ENCODE results near the gene ISG20. TPM values are rescaled to one million over a fixed set of nuclear protein-coding genes. Genes with fewer than 3 reads are reported as not detected.

Gene ISG20
- total and polyA plus RNA-seq, 4 donors: 6.8 to 36.5 (median 14.3) TPM

GRCh38 chr15:88644741-88645140, 5.9 kb downstream of the ISG20 start:
- WGBS: 90% methylated on average over 9 of the region's 9 CpGs
- no peaks in the 10 kb centered on the region for H3K36me3 ChIP-seq (ENCODE audit: control insufficient read depth in 4 of 4, insufficient read depth in 3 of 4, low read depth in 1 of 4, low read length in 3 of 4)
- H3K4me3 ChIP-seq (ENCODE audit: low read depth in 1 of 3, low read length in 3 of 3): no peak overlapping the region
- no peak for DNase-seq (ENCODE audit: low spot score)
- peaks cover 13 to 30% (median 23%) of the 10 kb centered on the region in 4 donors for H3K4me1 ChIP-seq (ENCODE audit: control insufficient read depth in 4 of 4, insufficient read depth in 4 of 4, low read length in 3 of 4)
- no peak overlapping the region for H3K9ac ChIP-seq (ENCODE audit: low read depth in 1 of 2, low read length in 2 of 2)
- H3K27ac ChIP-seq (ENCODE audit: low read depth in 1 of 2, low read length in 2 of 2): no peak overlapping the region
- no peak for TF ChIP-seq ATF3 (IDR thresholded peaks at IDR 0.05)
- H3K9me3 ChIP-seq (ENCODE audit: control insufficient read depth in 4 of 4, low read length in 3 of 4): no peaks in the 10 kb centered on the region
- no peaks in the 10 kb centered on the region for H3K27me3 ChIP-seq (ENCODE audit: control insufficient read depth in 4 of 4, insufficient read depth in 4 of 4, low read length in 3 of 4)

GRCh38 chr15:88645171-88646087, 6.6 kb downstream of the ISG20 start:
- Histone ChIP-seq H3K27me3 (ENCODE audit: control insufficient read depth in 4 of 4, insufficient read depth in 4 of 4, low read length in 3 of 4) (no peaks in the 10 kb centered on the region), H3K36me3 (ENCODE audit: control insufficient read depth in 4 of 4, insufficient read depth in 3 of 4, low read depth in 1 of 4, low read length in 3 of 4) (no peaks in the 10 kb centered on the region), H3K27ac (ENCODE audit: low read depth in 1 of 2, low read length in 2 of 2) (no peak overlapping the region), H3K4me3 (ENCODE audit: low read depth in 1 of 3, low read length in 3 of 3) (no peak overlapping the region), H3K4me1 (ENCODE audit: control insufficient read depth in 4 of 4, insufficient read depth in 4 of 4, low read length in 3 of 4) (peaks cover 9 to 24% (median 20%) of the 10 kb centered on the region in 4 donors), H3K9ac (ENCODE audit: low read depth in 1 of 2, low read length in 2 of 2) (no peak overlapping the region), H3K9me3 (ENCODE audit: control insufficient read depth in 4 of 4, low read length in 3 of 4) (no peaks in the 10 kb centered on the region)
- no peak for DNase-seq (ENCODE audit: low spot score)
- 97% methylated on average over 14 of the region's 14 CpGs for WGBS
- no peak for TF ChIP-seq RAD21 (IDR thresholded peaks at IDR 0.05)
- TF ChIP-seq ZBTB33 (IDR thresholded peaks at IDR 0.05): no peak
- TF ChIP-seq ATF3 (IDR thresholded peaks at IDR 0.05): no peak

DNA sequence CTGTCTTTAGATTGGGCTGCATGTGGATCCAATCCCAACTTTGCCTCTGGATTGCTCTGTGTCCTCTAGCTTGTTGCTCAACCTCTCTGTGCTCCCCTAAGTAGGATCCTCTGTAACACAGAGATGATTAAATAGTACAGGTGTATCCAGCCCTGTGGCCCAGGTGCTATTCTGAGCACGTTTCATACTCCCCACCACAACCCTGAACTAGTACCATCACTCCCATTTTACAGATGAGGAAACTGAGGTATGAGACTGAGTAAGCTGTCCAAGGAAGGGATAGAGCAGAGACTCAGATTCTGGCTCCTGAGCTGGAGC, 7.2 kb downstream of the ISG20 start:
- TF ChIP-seq GABPA (IDR thresholded peaks at IDR 0.05 in 1 of 2, conservative IDR thresholded peaks at IDR 0.05 in 1 of 2): no peak
- no peaks in the 10 kb centered on the region for H3K9me3 ChIP-seq (ENCODE audit: control insufficient read depth in 4 of 4, low read length in 3 of 4)
- DNase-seq (ENCODE audit: low spot score): no peak
- H3K9ac ChIP-seq (ENCODE audit: low read depth in 1 of 2, low read length in 2 of 2): no peak overlapping the region
- H3K36me3 ChIP-seq (ENCODE audit: control insufficient read depth in 4 of 4, insufficient read depth in 3 of 4, low read depth in 1 of 4, low read length in 3 of 4): no peaks in the 10 kb centered on the region
- 94% methylated on average over 1 of the region's 1 CpG for WGBS
- H3K4me3 ChIP-seq (ENCODE audit: low read depth in 1 of 3, low read length in 3 of 3): no peak overlapping the region
- no peaks in the 10 kb centered on the region for H3K27me3 ChIP-seq (ENCODE audit: control insufficient read depth in 4 of 4, insufficient read depth in 4 of 4, low read length in 3 of 4)
- H3K4me1 ChIP-seq (ENCODE audit: control insufficient read depth in 4 of 4, insufficient read depth in 4 of 4, low read length in 3 of 4): peaks cover 9 to 24% (median 20%) of the 10 kb centered on the region in 4 donors
- H3K27ac ChIP-seq (ENCODE audit: low read depth in 1 of 2, low read length in 2 of 2): no peak overlapping the region

DNA sequence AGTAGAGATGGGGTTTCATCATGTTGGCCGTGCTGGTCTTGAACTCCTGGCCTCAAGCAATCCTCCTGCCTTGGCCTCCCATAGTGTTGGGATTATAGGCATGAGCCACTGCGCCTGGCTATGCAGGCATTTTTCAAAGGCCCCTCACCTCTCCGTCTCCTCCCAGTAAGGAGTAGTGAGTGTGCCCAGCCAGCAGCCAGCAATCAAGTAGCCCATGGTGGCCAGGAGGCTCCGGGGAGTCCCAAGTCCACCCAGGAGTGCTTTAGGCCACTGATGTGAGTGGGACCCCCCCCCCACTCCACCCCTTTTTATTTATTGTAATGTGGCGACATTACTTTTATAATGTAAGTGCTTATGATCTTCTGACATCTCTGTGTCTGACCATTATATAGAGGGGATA, 8.1 kb downstream of the ISG20 start:
- peaks cover 9 to 24% (median 20%) of the 10 kb centered on the region in 4 donors for H3K4me1 ChIP-seq (ENCODE audit: control insufficient read depth in 4 of 4, insufficient read depth in 4 of 4, low read length in 3 of 4)
- no peaks in the 10 kb centered on the region for H3K9me3 ChIP-seq (ENCODE audit: control insufficient read depth in 4 of 4, low read length in 3 of 4)
- no peaks in the 10 kb centered on the region for H3K36me3 ChIP-seq (ENCODE audit: control insufficient read depth in 4 of 4, insufficient read depth in 3 of 4, low read depth in 1 of 4, low read length in 3 of 4)
- no peak overlapping the region for H3K27ac ChIP-seq (ENCODE audit: low read depth in 1 of 2, low read length in 2 of 2)
- no peak overlapping the region for H3K4me3 ChIP-seq (ENCODE audit: low read depth in 1 of 3, low read length in 3 of 3)
- 87% methylated on average over 5 of the region's 5 CpGs for WGBS
- no peak overlapping the region for H3K9ac ChIP-seq (ENCODE audit: low read depth in 1 of 2, low read length in 2 of 2)
- no peaks in the 10 kb centered on the region for H3K27me3 ChIP-seq (ENCODE audit: control insufficient read depth in 4 of 4, insufficient read depth in 4 of 4, low read length in 3 of 4)
- peak; percentile 28 for DNase-seq (ENCODE audit: low spot score)
- TF ChIP-seq GABPA (IDR thresholded peaks at IDR 0.05 in 1 of 2, conservative IDR thresholded peaks at IDR 0.05 in 1 of 2) (no peak), SP1 (IDR thresholded peaks at IDR 0.05) (no peak), HNF4G (IDR thresholded peaks at IDR 0.05) (no peak), HNF4A (conservative IDR thresholded peaks at IDR 0.05) (no peak), REST (IDR thresholded peaks at IDR 0.05) (no peak), ZBTB33 (IDR thresholded peaks at IDR 0.05) (no peak), FOXA2 (IDR thresholded peaks at IDR 0.05) (no peak), FOXA1 (IDR thresholded peaks at IDR 0.05) (no peak), NR2F2 (IDR thresholded peaks at IDR 0.05) (no peak)
